ENCODE measurements around the gene ICA1.
"Not testable (repeated sequence)": the region's sequence is repeated elsewhere in the genome, so short reads cannot be mapped to it uniquely, and the experiment has no call there.

Gene ICA1

DNA sequence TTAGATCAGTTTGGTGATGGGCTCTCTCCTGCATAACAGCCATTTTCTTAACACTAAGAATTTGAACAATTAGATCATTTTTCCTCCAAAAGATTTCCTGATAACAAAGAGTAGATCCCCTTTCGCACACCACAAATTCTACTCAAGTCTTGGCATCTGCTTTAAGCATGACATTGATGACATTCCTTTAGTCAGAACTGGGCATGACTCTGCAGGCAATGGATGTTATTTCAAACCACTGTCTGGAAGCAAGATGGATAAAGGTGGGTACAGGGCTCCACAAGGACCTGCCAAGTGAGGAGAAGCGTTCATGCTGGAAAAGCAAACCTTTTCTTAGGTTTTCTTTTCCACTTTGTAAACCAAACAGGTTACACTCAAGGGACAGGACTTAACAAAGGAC lies 169.8 kb downstream of the ICA1 start:
- no peak for DNase-seq (ENCODE audit: low read depth)

DNA sequence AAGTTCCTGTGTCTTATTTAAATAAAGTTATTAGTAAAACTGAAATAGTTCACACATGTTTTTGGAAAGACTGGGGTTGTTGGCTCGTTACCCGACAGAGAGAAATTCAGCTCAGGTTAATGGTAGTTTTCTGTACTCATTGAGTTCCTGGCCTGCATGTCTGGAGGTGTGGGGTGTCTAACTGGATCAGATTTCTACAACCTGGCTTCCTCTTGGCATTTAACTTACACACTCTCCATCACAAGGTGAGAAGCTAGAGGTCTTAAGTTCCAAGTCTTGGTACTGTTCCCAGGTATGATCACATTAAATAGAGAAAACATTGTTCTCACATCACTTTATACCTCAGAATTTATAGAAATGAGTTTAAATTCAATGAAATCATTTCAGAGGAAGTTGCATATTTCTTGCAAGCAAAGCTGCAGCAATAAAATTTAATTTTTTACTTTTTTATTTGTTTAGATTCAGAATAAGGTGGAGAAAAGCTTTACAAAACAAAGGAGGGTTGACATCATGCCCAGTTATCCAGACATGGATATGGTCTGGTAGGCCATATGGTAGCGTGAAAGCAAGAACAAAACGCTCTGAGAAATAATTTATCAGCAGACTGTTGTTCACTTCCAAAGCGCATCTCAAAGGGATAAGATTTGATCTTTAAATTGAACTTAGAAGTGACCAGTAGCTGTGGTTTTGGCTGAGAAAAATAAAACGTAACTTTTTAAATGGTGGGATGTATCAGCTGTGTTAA lies 172.8 kb downstream of the ICA1 start:
- no peak for DNase-seq (ENCODE audit: low read depth)

DNA sequence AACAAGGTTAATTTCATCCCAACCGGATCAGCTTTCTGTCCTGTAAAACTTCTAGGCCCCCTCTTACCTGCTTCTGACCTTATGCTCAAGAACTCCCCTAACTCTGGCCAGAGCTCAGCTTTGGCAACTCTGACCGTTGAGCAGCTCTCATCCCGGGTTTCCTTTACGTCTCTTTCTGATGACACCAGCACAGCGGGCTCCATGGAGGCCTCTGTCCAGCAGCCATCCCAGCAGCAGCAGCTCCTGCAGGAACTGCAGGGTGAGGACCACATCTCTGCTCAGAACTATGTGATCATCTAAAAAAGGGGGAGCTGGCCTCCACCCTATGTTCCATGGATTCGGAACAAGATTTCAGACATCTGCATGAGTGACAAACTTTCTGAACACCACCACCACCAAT lies 175.7 kb downstream of the ICA1 start:
- no peak for DNase-seq (ENCODE audit: low read depth)

DNA sequence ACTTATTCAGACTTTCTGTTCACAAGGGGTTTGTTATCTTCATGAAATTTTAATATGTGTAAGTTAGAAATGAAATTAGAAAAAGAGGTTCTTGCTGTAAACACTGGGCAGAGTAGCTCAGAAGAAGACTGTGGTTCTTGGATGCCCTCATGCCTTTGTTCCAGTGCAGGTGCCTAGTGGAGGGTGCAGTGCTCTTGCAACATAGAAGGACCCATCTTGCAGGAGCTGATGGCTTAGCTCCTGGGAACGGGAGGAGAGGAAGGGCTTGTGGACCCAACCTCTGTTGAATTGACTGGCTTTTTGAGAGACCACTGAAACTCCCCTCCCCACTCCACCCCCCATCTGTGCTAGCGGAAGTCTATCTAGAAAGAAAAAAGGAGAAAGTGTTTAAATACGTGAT lies 176.5 kb downstream of the ICA1 start:
- no peak for DNase-seq (ENCODE audit: low read depth)

- no peak for DNase-seq (ENCODE audit: low read depth)
Measured at GRCh38 chr7:8084836-8085235, 177.1 kb downstream of the ICA1 start.

GRCh38 chr7:8082762-8083161 lies 179.2 kb downstream of the ICA1 start:
- no peak for DNase-seq (ENCODE audit: low read depth)

GRCh38 chr7:8078418-8078817 lies 183.5 kb downstream of the ICA1 start:
- DNase-seq (ENCODE audit: low read depth) = no peak

DNA sequence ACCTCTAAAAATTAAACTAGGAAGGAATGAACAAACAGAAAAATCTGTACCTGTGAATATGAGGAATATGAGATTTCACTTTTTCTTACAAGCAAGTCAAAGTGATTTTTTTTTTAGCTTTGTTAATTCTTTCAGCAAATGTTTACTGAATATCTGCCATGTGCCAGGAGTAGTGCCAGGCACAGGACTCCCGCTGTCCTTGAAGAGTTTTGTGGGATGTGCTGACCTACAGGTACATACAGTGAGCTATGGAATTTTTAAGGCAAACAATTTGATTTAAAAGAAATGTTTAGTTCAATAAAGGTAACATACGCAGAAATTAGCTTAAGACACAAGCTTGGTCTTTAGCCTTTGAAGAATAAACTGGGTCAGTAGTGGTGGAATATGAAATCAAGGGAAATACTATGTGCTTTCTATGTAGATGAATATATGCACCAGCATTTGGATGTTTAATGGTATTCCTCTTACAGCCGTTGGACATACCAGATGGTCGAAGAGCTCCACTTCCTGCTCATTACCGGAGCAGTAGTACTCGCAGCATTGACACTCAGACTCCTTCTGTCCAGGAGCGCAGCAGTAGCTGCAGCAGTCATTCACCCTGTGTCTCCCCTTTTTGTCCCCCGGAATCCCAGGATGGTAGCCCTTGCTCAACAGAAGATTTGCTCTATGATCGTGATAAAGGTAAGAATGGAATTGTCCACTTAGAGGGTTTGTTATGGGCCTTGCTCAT lies 191.4 kb downstream of the ICA1 start:
- no peak for DNase-seq (ENCODE audit: low read depth)

DNA sequence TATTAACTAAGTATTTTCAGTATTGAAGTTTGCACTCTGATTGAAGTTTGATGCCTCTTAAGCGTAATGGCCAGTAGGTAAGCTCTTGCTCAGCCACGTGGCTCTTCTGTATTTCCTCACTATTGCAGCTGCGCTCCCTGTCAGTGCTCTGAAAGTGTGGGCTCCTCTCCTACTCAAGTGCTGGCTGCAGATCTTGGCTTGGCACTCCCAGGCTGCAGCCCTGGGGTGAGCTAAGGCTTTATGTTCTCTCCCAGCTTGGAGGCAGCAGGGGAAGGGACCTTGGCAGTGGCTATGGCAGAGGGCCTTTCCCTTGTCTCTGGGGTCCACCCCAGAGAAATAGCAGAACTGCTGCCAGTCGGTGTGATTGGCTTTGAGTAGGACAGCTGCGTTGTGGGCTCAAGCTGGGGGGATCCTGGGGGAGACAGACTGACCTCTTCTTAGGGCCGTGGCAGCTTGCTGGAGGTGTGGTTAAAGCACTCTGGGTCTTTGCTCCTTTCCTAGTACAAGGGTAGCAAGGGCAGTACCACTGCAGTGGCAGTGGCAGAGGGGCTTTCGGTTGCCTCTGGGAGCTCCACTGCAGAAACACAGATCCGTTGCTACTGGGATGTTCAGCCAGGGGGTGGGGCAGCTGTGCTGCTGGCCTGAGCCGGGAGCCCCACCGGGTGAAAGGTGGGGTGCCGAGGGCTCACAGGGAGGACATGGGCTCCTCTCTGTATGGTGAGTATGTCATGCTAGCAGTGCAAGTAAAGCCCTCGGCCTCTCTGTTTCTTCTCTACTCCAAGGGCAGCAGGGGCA lies 192.9 kb downstream of the ICA1 start:
- no peak for DNase-seq (ENCODE audit: low read depth)

DNA sequence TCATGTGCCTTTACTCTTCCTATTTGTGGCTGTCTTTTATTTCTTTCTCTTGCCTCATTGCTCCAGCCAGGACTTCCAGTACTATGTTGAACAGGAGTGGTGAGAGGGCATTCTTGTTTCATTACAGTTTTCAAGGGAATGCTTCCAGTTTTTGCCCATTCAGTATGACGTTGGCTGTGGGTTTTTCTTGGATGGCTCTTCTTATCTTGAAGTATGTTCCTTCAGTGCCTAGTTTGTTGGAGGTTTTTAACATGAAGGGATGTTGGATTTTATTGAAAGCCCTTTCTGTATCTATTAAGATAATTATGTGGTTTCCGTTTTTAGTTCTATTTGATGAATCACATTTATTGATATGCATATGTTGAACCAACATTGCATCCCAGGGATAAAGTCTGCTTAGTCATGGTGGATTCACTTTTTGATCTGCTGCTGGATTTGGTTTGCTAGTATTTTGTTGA lies 196.6 kb downstream of the ICA1 start:
- DNase-seq (ENCODE audit: low read depth) = peak; percentile 81

- no peak for DNase-seq (ENCODE audit: low read depth)
Measured at GRCh38 chr7:8064828-8065227, 197.1 kb downstream of the ICA1 start.

GRCh38 chr7:8063706-8064297 lies 198.2 kb downstream of the ICA1 start:
- no peak for DNase-seq (ENCODE audit: low read depth)

DNA sequence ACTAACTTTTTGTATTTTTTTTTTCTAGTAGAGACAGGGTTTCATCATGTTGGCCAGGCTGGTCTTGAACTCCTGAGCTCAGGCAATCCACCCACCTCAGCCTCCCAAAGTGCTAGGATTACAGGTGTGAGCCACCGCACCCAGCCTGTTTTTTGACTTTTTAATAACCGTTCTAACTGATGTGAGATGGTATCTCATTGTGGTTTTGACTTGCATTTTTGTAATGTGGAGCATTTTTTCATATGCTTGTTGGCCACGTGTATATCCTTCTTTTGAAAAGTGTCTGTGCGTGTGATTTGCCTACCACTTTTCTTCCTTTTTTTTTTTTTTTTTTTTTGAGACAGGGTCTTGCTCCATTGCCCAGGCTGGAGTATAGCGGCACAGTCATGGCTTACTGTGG lies 198.7 kb downstream of the ICA1 start:
- DNase-seq (ENCODE audit: low read depth) = not testable (repeated sequence)
